Panc1 (cell line): ENCODE measurements around the gene CA10. TPM values are rescaled to one million over a fixed set of nuclear protein-coding genes. Genes with fewer than 3 reads are reported as not detected.

Source experiments
- ATAC-seq: fragments of 200-7000 bp; cut with Tn5 transposase; 2 replicates; pipeline ENCODE4 v1.9.1; 2020; ENCODE audit warnings: mild to moderate bottlenecking, moderate library complexity
- BruUV-seq: library from RNA; stranded (reverse); fragments of 400-500 nt; replicated peaks from 2 replicates; lab custom pipeline; 2021; lab: Mats Ljungman, UMichigan
- CTCF ChIA-PET: fragments of 300-600 bp; sonication (Branson Sonifier 250); formaldehyde crosslinking; loops from one replicate; lab custom pipeline; 2022; ENCODE audit warnings: antibody characterized with exemption; lab: Charles Lee
- POLR2A ChIA-PET: fragments of 300-600 bp; sonication (Branson Sonifier 250); formaldehyde crosslinking; loops from one replicate; lab custom pipeline; 2022; ENCODE audit warnings: antibody characterized with exemption; lab: Charles Lee
- DNase-seq: peaks from one replicate; pipeline ENCODE4 v3.0.0-alpha.2; 2010; ENCODE audit warnings: low read depth, low spot score
- H3K27ac ChIP-seq: 2 replicates; pipeline ENCODE4 v1.5.1; 2011; ENCODE audit warnings: mild to moderate bottlenecking, low read length, inconsistent platforms
- H3K27me3 ChIP-seq: fragments of 200-500 bp; sonication (Bioruptor generic); 2 replicates; pipeline ENCODE4 v1.6.0; 2014; ENCODE audit warnings: low read length, inconsistent platforms; ENCODE audit not compliant: control insufficient read depth, insufficient read depth
- H3K36me3 ChIP-seq: fragments of 200-500 bp; sonication (Bioruptor generic); 2 replicates; pipeline ENCODE4 v1.5.1; 2014; ENCODE audit warnings: inconsistent platforms, mild to moderate bottlenecking, low read length, moderate library complexity; ENCODE audit not compliant: control insufficient read depth, insufficient read depth
- H3K4me1 ChIP-seq: 2 replicates; pipeline ENCODE4 v1.5.1; 2011; ENCODE audit warnings: inconsistent platforms, mild to moderate bottlenecking, low read length, moderate library complexity; ENCODE audit not compliant: control insufficient read depth, insufficient read depth
- H3K4me3 ChIP-seq, 2 experiments: 2 replicates each; pipeline ENCODE4 v1.5.1; 2011 to 2012; ENCODE audit warnings: low read depth in 2 of 2, low read length in 2 of 2, mild to moderate bottlenecking in 2 of 2, inconsistent platforms in 1 of 2, moderate library complexity in 1 of 2
- H3K9me3 ChIP-seq: fragments of 200-500 bp; sonication (Bioruptor generic); 2 replicates; pipeline ENCODE4 v1.5.1; 2014; ENCODE audit warnings: low read depth, mild to moderate bottlenecking, inconsistent platforms, low read length, moderate library complexity; ENCODE audit not compliant: control insufficient read depth, insufficient read depth
- CTCF ChIP-seq: fragments of 450-650 bp; IDR thresholded peaks from 2 replicates; pipeline ENCODE4 v1.5.1; 2017; ENCODE audit warnings: mild to moderate bottlenecking
- POLR2AphosphoS5 ChIP-seq: IDR thresholded peaks from 2 replicates; pipeline ENCODE4 v1.6.1; 2012; ENCODE audit warnings: mild to moderate bottlenecking, low read depth, low read length, moderate library complexity
- REST ChIP-seq, 2 experiments: IDR thresholded peaks; 2 replicates each; pipeline ENCODE4 v1.6.1; 2011 to 2012; ENCODE audit warnings: low read depth in 2 of 2, control low read depth in 1 of 2, low read length in 1 of 2, mild to moderate bottlenecking in 1 of 2, moderate library complexity in 1 of 2; ENCODE audit not compliant: insufficient read depth in 1 of 2
- SIN3A ChIP-seq: IDR thresholded peaks from 2 replicates; pipeline ENCODE4 v1.6.1; 2012; ENCODE audit warnings: low read depth, mild to moderate bottlenecking, low read length, moderate library complexity, borderline replicate concordance; ENCODE audit not compliant: insufficient read depth
- TCF7L2 ChIP-seq: IDR thresholded peaks from 2 replicates; pipeline ENCODE4 v1.6.1; 2011; ENCODE audit warnings: mild to moderate bottlenecking, low read depth, low read length, inconsistent platforms
- in situ Hi-C: cut with HindIII; loops from 2 replicates; pipeline ENCODE4 v1.10.0; 2016; ENCODE audit warnings: low sequenced_read_pairs, low pct_unique_long_range_greater_than_20kb
- intact Hi-C: fragments of 100-400 bp; cut with micrococcal nuclease; formaldehyde crosslinking; loops from one replicate; pipeline ENCODE4 v1.10.0; 2022; ENCODE audit not compliant: unreplicated experiment
- total RNA-seq: library from RNA; stranded (reverse); gene quantifications from one replicate; pipeline ENCODE4 v1.2.1, GENCODE V29; 2021; ENCODE audit not compliant: unreplicated experiment

The CA10 gene
- total RNA-seq, 1 experiment from 2014 or later: not detected

GRCh38 chr17:51731941-51732722 lies 426.4 kb downstream of the CA10 start:
- no peak for ATAC-seq

More at GRCh38 chr17:51731941-51732722, 426.4 kb downstream of the CA10 start:
- no peak overlapping the region for H3K27ac ChIP-seq
- BruUV-seq: no TSS peak
- in situ Hi-C loops (no loop called here), intact Hi-C loops (loop anchor here (10.0 kb wide), 1 partner anchor 267 kb away; no protein-coding TSS in a partner anchor)
- CTCF ChIA-PET: no interaction called here
- no peak for TF ChIP-seq CTCF
- TF ChIP-seq SIN3A: no peak
- no peak for TF ChIP-seq REST (IDR thresholded peaks at IDR 0.05; ENCODE audit: insufficient read depth in 1 of 2, low read depth in 2 of 2, low read length in 1 of 2)
- no peak for TF ChIP-seq POLR2AphosphoS5
- no peak for TF ChIP-seq TCF7L2
- H3K9me3 ChIP-seq: no peaks in the 10 kb centered on the region
- POLR2A ChIA-PET: no interaction called here
- no peaks in the 10 kb centered on the region for H3K27me3 ChIP-seq
- H3K4me1 ChIP-seq: no peaks in the 10 kb centered on the region
- no peak overlapping the region for H3K4me3 ChIP-seq
- DNase-seq: no peak
- no peaks in the 10 kb centered on the region for H3K36me3 ChIP-seq
